Germinal center (tissue), 1 donor: ENCODE data around the gene TCF25.
"Not testable (repeated sequence)": the region's sequence is repeated elsewhere in the genome, so short reads cannot be mapped to it uniquely, and the experiment has no call there.

Experiments used
- DNase-seq: peaks from one replicate; pipeline ENCODE4 v3.0.0; 2012; ENCODE audit warnings: mixed read lengths, low spot score

The TCF25 gene

DNA sequence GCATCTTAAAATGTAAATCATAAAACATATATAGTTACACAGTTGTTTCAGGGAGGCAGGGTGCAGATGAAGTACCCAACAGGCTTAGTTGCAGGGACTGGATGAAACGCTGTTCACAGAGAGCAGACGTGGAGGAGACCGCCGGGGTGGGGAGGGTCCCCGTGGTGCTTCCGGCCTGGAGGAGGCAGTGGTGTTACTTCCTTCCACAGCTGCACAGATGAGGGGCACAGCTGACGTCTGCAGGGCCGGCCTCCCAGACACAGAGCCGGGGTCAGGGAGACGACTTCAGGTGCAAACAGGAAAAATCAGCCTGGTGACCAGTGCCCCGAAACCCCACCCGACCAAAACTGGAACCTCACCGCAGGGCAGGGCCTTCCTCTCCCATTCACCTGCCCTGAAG lies 28.0 kb upstream of the TCF25 start:
- peak; percentile 49 for DNase-seq

DNA sequence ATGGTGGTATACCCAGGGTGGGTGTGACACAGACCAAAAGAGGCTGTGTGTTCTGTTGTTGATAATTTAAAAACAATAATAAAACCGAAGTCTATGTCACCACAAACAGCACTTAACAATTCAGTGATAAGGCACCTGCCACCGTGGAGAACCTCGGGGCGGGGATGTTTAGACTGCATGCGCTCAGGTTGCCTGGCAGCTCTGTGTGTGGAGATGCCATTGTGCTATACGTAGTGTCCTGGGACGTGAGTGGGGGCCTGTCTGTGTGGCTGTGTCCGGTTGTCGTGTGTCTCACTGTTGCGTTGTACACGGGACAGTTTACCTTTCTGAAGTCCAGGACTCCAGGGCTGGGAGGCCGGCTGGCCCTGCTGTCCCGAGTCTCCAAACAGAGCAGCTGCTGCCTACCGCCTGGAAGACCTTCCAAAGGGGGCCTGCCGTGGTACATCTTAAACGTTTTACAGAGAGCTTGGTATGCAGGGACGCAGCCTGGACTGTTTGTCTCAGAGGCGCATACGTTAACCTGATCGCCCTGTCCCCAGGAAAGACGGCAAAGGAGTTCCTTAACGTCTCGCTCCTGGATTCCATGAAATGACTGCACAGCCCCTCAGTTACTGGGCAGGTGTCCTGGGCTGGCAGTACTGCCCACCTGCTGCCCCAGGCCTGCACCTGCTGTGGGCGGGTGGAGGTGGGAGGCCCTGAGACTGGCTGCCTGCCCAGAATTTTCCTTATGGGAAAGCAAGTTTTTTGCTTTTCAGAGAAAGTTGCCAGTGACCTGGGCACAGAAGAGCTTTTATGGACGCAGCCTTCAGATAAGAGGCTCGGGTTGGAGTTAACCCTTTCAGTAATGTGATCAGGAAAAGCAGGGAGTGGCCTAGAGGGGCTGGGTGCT lies 26.1 kb upstream of the TCF25 start:
- no peak for DNase-seq

DNA sequence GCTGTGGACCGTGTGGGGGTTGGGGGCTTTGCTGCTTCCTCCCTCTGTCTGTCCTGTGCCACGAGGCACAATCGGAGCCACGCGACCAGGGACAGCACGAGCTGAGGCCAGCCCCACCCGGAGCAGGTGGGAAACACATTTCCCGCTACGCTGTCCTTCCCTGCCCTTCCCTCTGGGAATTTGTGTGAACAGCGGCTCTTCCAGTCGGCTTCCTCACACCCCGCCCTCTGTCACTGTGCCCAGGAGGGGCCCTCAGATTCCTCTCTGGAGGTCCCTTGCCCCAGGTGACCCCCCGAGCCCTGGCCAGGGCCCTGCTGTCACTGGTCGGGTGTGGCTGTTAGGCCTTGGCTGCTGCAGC lies 25.5 kb upstream of the TCF25 start:
- DNase-seq = no peak

DNA sequence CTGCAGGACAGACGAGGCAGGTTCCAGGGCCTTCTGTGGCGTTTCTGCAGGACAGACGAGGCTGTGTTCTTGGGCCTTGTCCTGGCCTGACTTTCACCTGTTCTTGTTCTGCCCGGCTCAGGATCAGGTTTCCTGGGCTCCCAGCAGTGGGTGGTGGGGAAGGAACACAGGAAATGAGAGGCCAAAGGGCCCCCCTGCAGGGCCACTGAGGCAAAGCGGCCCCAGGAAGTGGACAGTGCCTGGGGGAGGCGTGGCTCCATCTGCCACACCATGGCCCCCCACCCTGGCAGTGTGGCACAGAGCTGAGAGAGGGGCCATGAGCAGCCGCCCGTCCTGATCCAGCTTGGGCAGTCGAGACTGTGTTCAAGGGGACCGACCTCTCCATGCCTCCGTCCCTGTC lies 24.4 kb upstream of the TCF25 start:
- DNase-seq = no peak

DNA sequence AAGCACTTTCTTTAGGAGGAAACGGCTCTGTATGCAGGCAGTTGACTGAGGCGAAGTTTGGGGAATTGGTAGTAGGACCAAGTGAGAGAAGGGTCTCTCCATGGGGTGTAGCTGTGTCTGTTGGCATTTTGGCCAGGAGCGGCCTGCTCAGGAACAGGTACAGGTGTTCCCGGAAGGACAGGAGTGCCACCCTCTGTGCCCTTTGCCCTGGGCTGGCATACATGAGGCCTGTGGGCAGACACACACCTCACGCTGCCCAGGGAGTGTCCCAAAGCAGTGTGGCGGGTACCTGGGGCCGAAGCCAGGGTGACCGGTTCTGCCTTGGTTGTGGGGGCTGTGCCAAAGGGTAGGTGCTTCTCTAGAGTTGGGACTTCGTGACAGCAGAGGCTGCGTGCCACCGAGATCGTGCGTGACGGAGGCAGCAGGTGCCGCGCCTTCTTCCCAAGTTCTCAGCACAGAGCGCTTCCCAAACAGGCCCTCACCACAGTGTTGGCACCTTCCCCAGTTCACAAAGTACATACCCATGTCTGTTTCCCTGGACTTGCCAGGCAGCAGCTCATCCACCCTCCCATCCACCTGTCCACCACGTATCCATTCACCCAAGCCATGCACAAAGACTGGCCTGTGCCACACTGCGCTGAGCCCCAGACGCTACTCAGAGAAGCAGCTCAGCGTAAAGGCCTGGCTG lies 19.9 kb upstream of the TCF25 start:
- no peak for DNase-seq

DNA sequence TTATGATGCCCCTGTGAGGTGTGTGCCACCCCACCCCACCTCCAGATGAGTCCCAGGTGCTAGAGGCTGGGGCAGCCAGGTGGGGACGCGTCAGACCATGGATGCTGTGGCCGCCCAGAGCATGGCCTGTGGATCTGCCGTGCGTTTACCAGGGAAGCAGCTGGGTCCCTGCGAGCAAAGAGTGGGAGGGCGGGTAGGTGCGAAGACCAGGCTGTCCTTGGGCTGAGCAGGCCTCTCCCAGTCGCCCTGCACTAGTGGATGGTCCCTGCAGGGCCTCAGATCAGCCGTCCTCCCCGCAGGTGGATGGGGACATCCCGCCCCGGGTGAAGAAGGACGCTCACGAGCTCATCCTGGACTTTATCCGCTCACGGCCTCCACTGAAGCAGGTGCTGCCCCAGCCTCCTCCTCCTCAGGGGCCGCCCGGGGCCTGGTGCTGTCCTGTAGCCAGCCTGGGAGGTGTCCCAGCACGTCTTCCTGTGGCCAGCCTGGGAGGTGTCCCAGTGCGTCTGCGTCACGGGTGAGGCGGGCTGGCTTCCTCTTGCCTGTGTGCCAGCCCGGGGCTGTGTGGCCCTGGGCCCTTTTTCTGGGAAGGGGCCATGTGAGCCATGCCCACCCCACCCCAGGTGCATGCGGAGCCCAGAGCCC lies 18.0 kb upstream of the TCF25 start:
- no peak for DNase-seq

DNA sequence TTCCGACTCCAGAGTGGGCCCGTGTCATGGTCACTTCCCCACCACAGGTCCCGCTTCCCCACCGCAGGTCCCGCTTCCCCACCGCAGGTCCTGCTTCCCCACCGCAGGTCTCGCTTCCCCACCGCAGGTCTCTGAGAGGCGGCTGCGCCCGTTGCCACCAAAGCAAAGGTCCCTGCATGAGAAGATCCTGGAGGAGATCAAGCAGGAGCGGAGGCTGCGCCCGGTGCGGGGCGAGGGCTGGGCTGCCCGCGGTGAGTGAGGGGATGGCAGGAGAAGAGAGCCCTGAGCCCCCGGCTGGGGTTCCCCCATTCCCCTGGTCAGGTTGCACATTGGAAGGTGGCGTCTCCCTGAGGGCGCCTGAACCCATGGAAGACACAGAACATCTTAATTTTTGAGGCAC lies 17.4 kb upstream of the TCF25 start:
- DNase-seq = no peak

DNA sequence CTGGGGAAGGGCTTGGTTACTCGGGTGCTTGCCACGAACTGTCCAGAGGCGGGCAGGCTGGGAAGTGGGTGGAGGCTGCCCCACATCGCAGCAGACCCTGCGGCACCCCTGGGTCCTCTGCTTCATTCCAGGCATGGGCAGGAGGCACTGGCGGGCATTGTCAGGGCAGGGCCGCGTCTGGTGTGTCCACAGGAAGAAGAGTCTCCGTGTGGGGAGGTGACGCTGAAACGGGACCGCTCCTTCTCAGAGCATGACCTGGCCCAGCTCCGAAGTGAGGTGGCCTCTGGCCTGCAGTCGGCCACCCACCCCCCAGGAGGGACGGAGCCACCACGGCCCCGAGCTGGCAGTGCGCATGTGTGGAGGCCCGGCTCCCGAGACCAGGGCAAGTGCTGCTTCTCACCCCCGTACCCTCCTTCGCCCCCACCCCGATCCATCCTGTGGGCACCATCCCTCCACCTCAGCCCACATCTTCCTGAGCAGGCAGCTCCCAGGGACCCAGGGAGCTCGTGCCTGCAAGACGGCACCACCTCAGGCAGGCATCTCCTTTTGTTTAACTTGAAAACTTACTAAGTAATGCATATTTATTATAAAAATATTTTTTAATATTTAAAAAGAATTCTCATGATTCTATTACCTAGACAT lies 14.3 kb upstream of the TCF25 start:
- DNase-seq = no peak

DNA sequence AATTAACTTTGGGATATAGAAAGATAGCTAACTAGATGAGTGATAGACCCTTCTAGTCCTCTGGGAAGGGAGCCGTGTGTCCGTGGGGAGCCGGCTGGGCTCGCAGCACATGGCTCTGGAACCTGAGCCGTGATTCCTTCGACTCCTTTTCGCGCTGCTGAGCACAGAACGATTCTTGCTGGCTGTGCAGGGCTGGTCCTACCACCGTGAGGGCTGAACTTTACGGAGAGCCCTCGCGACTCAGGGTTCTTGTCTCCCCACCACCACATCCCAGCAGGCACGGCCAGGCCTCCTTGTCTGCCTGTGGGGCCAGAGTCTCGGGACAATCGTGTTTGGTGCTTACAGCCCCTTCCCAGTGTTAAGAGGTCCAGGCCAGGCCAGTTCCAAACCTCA lies 13.8 kb upstream of the TCF25 start:
- DNase-seq = no peak

DNA sequence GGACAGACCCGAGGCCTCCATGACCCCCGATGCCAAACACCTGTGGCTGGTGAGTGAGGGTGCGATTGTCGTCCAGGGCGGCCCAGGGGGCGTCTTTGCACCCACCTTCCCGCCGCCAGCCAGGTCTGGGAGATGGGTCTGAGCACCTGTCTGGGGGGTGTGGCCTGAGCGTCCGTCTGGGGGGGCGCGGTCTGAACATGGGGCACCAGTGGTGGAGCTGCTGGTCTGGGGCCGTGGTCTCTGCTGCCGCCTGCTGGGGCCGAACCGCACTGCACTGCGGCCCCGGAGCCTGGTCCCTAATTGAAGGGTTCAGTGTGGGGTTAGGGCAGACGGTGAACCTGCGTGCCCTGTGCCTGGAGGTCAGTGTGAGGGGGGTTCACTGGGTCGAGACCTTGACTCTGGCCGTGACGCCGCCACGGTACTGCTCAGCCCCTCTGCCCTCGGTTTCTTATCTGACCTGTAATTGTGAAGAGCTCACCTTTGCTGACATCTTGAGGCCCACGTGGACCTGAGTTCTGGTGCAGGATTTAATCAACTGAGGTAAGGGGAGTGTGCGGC lies 12.6 kb upstream of the TCF25 start:
- DNase-seq = peak; percentile 91

DNA sequence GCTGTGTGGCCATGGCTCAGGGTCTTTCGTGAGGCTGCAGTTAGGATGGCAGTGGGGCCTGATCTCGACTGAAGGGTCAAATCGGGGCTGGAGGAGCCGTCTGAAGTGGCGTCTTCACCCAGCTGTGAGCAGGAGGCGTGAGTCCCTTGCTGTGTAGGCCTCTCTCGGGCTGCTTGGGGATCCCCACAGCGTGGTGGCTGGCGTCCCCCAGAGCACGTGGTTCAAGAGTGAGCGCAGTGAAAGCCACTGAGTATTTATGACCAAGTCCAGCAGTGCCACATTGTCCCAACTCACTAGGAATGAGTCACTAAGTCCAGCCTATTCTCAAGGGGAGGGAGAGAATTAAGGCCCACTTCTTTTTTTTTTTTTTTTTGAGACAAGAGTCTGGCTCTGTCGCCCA lies 11.7 kb upstream of the TCF25 start:
- DNase-seq = no peak

DNA sequence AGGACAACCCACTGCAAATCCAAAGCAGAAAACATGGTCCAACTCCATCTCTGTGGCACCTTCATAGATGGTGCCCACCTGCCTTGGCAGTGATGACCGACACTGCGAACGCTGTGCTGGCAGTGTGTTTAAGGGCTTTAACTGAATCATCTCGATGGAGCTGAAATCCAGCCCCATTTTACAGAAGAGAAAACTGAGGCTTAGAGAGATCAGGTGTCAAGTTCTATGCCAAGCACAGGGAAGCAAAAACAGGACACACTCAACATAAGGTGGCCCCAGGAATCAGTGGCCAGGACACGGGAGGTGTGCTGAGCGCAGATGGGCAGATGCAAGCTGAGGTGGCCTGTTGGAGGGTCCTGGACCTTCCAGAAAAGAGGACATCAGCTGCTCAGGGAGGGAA lies 10.7 kb upstream of the TCF25 start:
- no peak for DNase-seq

DNA sequence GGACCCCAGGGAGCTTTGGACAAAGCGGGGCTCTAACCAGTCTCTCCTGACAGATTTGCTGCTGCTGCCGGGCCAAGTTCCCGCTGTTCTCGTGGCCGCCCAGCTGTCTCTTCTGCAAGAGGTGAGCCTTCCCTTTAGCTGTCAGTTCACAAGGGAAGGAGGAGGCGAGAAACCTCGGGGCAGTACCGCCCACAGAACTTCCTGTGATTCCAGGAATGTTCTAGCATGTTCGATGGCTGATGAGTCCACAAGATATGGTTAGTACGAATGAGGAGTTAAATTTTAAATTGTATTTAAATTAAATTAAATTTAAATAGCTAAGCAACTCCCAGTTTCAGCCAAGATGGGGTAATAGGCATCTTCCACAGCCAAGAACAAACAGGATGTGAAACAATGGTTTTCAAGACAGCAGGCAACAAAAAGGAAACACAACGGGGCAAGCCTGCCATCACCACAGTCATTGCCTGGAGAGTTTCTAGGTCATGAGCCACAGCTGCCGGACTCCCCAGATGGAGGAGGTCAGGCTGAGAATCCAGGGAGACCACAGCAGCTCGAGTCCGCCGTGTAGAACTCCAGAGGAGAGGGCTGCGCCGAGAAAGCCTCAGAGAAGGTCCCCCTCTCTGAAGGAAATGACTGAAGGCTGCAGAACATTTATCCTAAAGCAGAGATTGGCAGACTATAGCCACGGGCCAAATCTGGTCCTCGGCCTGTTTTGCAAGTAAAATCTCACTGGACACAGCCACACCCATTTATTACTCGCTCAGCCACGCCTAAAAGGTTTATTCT lies 9.5 kb upstream of the TCF25 start:
- DNase-seq = peak; percentile 59

DNA sequence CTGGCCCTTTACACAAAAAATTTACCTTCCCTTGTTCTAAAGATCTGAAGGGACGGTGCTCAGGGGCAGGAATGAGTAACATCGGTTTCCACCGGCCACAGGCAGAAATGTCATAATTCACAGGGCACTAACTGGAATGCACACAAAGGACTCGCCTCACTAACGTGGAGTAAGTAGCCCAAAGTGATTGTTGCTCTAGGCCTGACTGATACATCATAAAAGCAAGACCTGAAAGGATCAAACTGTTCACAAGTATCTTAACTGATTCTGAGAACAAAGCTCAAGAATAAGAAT lies 8.9 kb upstream of the TCF25 start:
- no peak for DNase-seq

DNA sequence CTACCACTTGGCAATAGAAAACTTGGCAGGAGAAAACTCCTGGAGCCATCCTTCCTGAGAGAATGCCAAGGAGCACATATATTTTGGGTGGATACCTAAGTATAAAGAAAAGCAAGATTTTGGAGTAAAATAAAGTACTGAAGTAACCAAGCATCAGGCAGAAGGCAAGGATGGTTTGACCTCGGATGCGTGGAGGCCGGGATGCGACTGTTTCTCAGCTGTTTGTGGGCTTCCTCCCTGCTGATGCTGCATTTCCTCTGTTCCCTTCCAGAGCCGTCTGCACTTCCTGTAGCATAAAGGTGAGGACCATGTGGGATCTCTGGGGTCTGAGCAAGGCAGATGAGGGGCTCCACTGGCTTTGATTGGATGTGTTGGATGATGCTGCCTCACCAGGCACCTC lies 5.5 kb upstream of the TCF25 start:
- DNase-seq = no peak

DNA sequence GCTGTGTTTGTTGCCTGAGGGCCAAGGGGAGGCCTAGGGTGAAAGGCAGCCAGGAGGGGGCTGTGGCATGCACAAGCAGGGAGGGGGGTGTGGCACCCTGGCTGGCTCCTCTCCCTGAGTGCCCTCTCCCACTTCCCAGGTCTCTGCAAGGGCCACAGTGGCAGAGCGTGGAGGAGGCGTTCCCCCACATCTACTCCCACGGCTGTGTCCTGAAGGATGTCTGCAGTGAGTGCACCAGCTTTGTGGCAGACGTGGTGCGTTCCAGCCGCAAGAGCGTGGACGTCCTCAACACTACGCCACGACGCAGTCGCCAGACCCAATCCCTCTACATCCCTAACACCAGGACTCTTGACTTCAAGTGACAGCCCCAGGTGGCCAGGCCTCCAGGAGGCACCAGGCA lies 3.5 kb upstream of the TCF25 start:
- no peak for DNase-seq

DNA sequence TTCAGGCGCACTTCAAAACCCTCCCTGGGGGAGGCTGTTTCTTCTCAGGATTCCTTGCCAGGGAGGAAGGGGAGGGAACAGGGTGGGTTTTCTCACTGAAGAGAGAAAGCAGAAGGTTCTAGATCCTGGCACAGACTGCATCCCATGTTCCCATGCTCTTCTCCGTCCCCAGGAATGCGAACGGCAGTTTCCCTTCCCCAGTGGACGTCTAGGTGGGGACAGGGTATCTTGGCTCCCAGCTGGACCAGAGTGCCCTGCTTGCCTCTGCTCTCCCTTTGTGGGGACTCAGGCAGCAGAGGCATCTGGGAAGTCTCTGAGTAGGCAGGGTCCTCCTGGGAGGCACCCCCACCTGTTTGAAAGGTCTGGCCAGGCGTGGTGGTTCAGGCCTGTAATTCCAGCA lies 3.0 kb upstream of the TCF25 start:
- no peak for DNase-seq

DNA sequence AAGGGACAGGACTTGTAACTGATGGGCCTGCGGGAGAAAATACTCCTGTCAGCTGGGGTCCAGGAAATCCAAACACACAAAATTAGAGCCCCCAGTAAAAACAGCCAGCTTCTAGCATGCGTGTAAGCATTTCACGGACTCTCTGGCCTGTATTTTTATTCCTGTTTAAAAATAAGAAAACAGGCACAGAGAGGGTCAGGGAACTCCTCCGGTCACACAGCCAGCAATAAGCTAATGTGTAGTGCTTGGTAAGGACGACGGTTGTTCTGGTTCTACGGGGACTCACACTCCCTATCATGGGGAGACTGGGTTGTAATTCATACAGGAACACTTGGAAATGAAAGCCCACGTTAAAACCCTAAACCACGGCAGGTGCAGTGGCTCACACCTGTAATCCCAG lies 1.5 kb upstream of the TCF25 start:
- no peak for DNase-seq

DNA sequence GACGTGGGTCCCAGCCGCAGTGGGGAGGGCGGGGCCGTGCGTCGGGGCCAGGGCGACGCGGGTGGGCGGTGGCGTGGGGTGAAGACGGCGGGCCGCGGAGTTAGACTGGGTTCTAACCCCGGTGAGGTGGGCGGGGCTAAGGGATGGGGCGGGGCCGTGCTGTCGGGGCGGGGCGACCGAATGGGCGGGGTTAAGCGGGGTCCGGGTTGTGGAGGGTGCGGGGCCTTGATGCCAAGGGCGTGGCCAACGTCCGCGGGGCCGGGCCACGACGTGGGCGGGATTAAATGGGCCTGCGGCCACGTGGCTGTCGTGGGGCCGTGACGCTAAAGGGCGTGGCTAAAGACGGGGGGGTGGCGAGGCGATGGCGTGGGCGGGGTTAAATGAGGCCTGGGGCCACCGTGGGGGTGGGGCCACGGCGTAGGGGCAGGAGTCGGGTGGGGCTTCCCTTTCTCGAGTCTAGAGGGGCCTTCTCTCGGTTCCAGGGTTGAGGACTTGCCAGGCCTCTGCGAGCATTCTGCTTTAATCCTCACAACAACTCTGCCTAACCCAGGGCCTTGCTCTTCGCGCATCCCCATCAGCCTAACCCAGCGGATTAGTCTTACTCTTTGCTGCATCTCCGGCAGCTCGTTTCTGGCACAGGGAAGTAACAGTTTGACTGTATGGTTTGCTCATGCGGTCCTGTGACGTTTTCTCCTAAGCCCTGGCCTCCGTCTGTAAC lies 739 bp downstream of the TCF25 start:
- peak; percentile 95 for DNase-seq

DNA sequence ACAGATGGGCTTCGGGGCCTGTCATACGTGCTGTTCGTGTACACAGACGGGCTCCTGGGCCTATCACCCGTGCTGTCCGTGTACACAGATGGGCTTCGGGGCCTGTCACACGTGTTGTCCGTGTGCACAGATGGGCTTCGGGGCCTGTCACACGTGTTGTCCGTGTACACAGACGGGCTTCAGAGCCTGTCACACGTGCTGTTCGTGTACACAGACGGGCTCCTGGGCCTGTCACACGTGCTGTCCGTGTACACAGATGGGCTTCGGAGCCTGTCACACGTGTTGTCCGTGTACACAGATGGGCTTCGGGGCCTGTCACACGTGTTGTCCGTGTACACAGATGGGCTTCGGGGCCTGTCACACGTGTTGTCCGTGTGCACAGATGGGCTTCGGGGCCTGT lies 5.7 kb downstream of the TCF25 start:
- DNase-seq = not testable (repeated sequence)
